GM12891 (cell line): ENCODE measurements around the gene ELL.

Source experiments
- PAX5 ChIP-seq: IDR thresholded peaks from 2 replicates; pipeline ENCODE4 v1.6.1; 2011; ENCODE audit warnings: low read length, moderate library complexity, mild to moderate bottlenecking; ENCODE audit not compliant: insufficient read depth, severe bottlenecking
- POLR2A ChIP-seq: IDR thresholded peaks from 2 replicates; pipeline ENCODE4 v1.6.1; 2011; ENCODE audit warnings: low read depth, low read length, control low read depth
- POLR2AphosphoS5 ChIP-seq: IDR thresholded peaks from 2 replicates; pipeline ENCODE4 v1.6.1; 2011; ENCODE audit warnings: low read depth, low read length, control low read depth
- POU2F2 ChIP-seq: IDR thresholded peaks from 2 replicates; pipeline ENCODE4 v1.6.1; 2011; ENCODE audit warnings: low read depth, mild to moderate bottlenecking, control low read depth, low read length, moderate library complexity
- TAF1 ChIP-seq: IDR thresholded peaks from 2 replicates; pipeline ENCODE4 v1.6.1; 2011; ENCODE audit warnings: low read depth, low read length, control low read depth

DNA sequence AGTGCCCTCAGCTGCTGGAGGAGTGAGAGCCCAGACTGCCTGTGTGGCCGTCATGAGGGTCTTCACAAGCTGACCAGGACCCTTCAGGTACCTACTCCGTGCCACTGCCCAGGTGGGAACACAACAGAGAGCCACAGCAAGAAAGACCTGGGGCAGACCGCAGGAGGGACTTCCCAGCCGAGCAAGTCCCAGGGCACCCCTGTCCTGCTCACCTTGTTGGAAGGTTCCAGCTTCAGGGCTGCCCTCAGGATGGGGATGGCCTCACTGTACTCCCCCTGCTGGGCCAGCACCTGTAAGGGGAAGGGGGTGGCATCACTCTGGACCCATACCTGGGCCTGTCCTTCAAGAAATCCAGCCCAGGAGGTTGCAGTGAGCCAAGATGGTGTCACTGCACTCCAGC is 11.2 kb upstream of the ELL start:
- no peak for TF ChIP-seq POLR2AphosphoS5
- TF ChIP-seq POLR2A, result no peak
- TF ChIP-seq TAF1, result no peak
- TF ChIP-seq POU2F2, result no peak
- TF ChIP-seq PAX5, result no peak
